HG02885 (cell line): ENCODE data around the gene SLC7A6.

Source experiments
- ATAC-seq: cut with Tn5 transposase; IDR thresholded peaks from one replicate; pipeline ENCODE4 v1.9.1; 2021; ENCODE audit warnings: mild to moderate bottlenecking; ENCODE audit not compliant: unreplicated experiment, poor library complexity

SLC7A6 gene

GRCh38 chr16:68297908-68298307 lies 33.6 kb downstream of the SLC7A6 start:
- no peak for ATAC-seq

GRCh38 chr16:68298312-68298711 lies 34.0 kb downstream of the SLC7A6 start:
- no peak for ATAC-seq

- no peak for ATAC-seq
Measured at GRCh38 chr16:68298907-68299561, 34.7 kb downstream of the SLC7A6 start.

- no peak for ATAC-seq
Measured at GRCh38 chr16:68299571-68300453, 35.5 kb downstream of the SLC7A6 start.

GRCh38 chr16:68300734-68301459 lies 36.6 kb downstream of the SLC7A6 start:
- no peak for ATAC-seq

- no peak for ATAC-seq
Measured at GRCh38 chr16:68306633-68307032, 42.3 kb downstream of the SLC7A6 start.

- ATAC-seq = no peak
Measured at GRCh38 chr16:68309799-68310198, 45.5 kb downstream of the SLC7A6 start.

- ATAC-seq = peak; percentile 34
Measured at GRCh38 chr16:68310437-68310773, 46.1 kb downstream of the SLC7A6 start.

GRCh38 chr16:68310774-68311511 lies 46.6 kb downstream of the SLC7A6 start, which contains the start of the genes PRMT7 and SLC7A6OS:
Gene PRMT7, plus strand, starts transcription at chr16:68311019. Its CDS starts 4,961 bp downstream, at chr16:68315980.
Gene SLC7A6OS, minus strand, starts transcription at chr16:68310946. Its CDS starts 20 bp downstream, at chr16:68310926.
- peak; percentile 96 for ATAC-seq

- ATAC-seq = no peak
Measured at GRCh38 chr16:68313116-68313515, 48.8 kb downstream of the SLC7A6 start.

GRCh38 chr16:68319185-68319908 lies 55.0 kb downstream of the SLC7A6 start:
- peak; percentile 57 for ATAC-seq

- no peak for ATAC-seq
Measured at GRCh38 chr16:68324336-68324735, 60.0 kb downstream of the SLC7A6 start.

- no peak for ATAC-seq
Measured at GRCh38 chr16:68324780-68325357, 60.5 kb downstream of the SLC7A6 start.

- ATAC-seq = peak; percentile 72
Measured at GRCh38 chr16:68328151-68328859, 64.0 kb downstream of the SLC7A6 start.

GRCh38 chr16:68328860-68329390 lies 64.6 kb downstream of the SLC7A6 start:
- ATAC-seq = no peak

GRCh38 chr16:68331879-68332410 lies 67.6 kb downstream of the SLC7A6 start:
- ATAC-seq = no peak

GRCh38 chr16:68332411-68333121 lies 68.2 kb downstream of the SLC7A6 start:
- no peak for ATAC-seq
